Endometrial microvascular endothelial cells (primary cell): ENCODE measurements around the gene PKNOX2. TPM values are rescaled to one million over a fixed set of nuclear protein-coding genes. Genes with fewer than 3 reads are reported as not detected.
"Not testable (repeated sequence)": the region's sequence is repeated elsewhere in the genome, so short reads cannot be mapped to it uniquely, and the experiment has no call there.

Source experiments
- in situ Hi-C: cut with HindIII; loops from 2 replicates; pipeline ENCODE4 v1.10.0; 2017; ENCODE audit warnings: low sequenced_read_pairs, low pct_unique_long_range_greater_than_20kb; ENCODE audit errors: inconsistent ontology term
- total RNA-seq: library from RNA; depleted of rRNA; stranded (reverse); fragments of >200 nt; gene quantifications from one replicate; pipeline ENCODE4 v1.2.3, GENCODE V29; 2015; ENCODE audit errors: inconsistent ontology term

PKNOX2 gene
- total RNA-seq, 1 donor from 2014 or later: not detected

GRCh38 chr11:125192717-125193415, 28.3 kb downstream of the PKNOX2 start:
- in situ Hi-C loops: loop anchor here (10.0 kb wide), 1 partner anchor 212 kb away; no protein-coding TSS in a partner anchor

- in situ Hi-C loops: loop anchor here (10.0 kb wide), 1 partner anchor 211 kb away; no protein-coding TSS in a partner anchor
Measured at GRCh38 chr11:125193416-125193726, 28.8 kb downstream of the PKNOX2 start.

DNA sequence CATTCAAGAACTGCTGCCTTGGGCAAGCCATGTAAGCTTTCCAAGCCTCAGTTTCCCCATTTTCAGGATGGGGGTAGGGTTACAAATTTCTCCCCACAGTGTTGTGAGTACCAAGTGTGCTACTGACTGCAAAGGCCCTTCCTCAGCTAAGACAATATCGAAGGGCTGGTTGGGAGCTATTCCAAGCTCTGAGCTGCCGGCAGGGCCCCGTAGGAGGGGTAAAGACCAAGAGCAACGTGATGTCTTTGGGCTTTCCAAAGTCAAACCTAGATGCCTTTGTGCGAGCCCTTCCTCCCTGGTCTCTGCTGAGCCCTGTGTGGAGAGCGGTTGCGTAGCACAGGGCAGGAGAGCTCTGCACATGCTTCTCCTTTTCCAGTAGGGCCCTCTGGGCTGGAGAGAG, 29.3 kb downstream of the PKNOX2 start:
- in situ Hi-C loops: loop anchor here (10.0 kb wide), 1 partner anchor 211 kb away; no protein-coding TSS in a partner anchor

DNA sequence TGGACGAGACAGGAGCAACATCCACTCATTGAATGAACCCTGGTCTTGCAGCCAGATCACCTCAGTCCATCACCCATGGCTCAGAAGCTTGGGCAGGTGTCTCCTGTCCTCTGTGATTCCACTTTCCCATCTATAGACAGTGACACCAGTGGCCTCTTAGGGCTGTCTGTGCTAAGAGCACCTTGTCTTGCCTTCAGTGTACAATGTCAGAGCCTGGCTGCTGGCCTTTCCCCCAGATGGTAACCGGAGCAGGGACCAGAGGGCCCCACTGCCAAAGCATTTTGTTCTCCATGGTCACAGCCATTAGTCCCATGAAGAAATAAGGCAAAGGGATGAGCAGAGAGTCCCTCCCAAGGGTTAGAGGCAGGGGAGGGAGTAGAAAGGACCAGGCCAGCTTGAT, 35.4 kb downstream of the PKNOX2 start:
- in situ Hi-C loops: loop anchor here (10.0 kb wide), 1 partner anchor 205 kb away; no protein-coding TSS in a partner anchor

DNA sequence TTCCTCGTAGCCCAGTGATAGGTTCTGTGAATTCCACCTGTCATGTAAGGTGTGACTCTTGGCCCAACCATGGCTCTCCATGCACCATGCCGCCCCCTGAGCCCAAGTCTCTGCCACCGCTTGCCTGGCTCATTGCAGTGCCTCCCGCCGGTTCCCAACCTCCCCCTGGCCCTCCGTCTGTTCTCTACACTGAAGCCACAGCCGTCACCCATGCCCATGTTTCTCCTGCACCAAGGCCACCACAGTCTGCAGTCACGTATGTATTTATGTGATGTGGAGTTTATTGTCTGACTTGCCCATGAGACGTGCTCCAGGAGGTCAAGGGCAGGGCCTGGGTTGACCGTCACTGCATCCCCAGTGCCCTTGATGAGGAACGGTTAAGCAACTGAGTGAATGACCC, 35.9 kb downstream of the PKNOX2 start:
- in situ Hi-C loops: no loop called here

- in situ Hi-C loops: no loop called here
Measured at GRCh38 chr11:125201525-125202141, 37.1 kb downstream of the PKNOX2 start.

DNA sequence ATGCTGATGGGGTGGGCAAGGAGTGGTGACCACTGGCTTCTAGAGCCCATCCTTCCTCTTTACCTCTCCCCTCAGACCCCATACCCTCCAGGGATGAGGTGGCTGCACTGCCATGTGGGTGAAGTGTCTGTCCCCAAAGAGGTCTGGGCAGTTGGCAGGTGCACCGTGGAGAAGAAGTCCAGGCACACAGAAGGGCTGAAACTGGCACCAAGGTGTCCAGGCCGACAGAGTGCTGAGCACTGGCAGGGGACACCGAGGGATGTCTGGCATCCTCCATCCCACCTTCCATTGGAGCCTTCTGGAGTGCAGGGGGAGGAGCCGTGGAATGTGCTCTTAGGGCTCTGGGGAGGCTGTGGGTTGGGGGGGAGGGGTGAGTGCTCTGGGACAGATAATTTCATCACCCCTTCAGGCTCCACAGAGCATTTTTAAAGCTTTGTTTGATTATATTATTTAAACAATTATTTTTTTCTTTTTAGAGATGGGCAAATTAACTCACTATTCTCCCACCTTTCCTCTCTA, 37.9 kb downstream of the PKNOX2 start:
- in situ Hi-C loops: no loop called here

GRCh38 chr11:125202977-125203376, 38.4 kb downstream of the PKNOX2 start:
- in situ Hi-C loops: no loop called here

DNA sequence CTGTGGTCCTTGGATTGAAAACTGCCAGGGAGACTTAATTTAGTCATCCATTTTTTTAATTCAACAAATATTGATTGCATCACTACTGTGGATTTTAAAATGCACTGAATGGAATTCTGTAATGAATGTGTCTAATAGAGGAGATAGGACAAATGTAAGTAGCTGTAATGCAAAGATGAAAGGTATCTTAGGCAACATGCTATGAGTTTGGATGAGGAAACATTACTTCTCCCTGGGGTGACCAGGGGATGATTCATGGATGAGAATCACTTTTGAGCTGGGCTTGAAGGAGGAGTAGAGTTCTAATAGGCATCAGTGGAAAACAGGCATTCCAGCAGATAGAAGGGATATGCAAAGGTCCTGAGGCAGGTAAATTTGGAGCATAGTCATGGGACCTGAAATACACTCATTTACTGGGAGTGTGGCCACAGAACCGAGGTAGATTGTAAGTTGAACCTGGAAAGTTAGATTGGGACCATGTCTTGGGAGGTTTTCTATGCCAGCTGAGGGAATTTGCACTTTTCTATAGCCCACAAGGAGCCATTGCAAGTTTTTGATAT, 43.4 kb downstream of the PKNOX2 start:
- in situ Hi-C loops: no loop called here

DNA sequence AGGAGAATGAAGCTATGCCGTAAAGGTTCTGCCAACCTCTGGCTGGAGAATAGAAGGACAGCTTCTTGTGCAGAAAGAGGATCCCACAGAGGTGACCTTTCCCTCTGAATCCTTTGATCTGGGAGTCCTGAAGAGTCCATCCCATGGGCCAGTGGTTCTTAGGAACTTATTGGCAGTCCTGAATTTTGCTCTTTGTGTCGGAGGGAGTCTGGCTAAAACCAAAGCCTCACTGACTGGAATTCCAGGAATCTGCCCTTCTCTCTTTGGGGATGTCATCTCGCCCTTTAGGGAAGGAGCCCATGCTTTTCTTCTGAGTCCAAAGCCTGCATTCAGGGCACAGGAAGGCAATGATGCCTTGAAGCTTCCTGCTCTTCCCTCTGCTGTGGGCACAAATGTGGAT, 45.5 kb downstream of the PKNOX2 start:
- in situ Hi-C loops: no loop called here

DNA sequence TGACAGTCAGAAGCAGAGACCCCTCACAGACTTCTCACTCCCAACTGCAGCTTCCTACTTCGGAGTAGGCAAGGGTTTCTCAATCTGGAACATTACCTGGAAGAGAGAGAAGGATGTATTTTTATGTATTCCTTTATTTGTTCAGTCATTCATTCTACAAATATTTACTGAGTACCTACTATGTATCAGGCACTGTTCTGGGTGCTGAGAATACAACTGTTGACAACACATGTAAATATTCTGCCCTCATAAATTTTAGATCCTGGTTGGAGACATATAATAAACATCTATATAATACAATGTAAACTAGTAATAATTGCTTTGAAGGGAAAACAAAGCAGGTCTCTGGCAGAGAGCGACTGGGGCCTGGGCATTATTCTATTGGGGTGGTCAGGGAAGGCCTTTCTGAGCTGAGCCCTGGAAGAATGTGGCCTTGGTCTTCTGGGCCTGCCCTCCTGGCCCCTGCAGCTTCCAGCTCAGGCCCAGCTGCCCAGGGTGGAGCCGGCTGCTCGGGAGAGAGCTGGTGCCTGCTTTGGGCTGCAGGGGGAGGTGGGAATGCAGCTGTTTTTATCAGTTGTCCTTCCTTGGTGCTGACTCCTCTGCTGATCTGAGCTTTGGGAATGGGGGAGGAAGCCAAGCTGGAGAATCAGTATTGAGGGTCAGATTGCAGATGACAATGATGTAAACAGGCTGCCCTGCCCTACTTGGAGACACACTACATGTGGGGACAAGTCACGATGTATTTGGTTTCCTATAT, 46.8 kb downstream of the PKNOX2 start:
- in situ Hi-C loops: no loop called here

- in situ Hi-C loops: no loop called here
Measured at GRCh38 chr11:125211948-125212340, 47.4 kb downstream of the PKNOX2 start.

DNA sequence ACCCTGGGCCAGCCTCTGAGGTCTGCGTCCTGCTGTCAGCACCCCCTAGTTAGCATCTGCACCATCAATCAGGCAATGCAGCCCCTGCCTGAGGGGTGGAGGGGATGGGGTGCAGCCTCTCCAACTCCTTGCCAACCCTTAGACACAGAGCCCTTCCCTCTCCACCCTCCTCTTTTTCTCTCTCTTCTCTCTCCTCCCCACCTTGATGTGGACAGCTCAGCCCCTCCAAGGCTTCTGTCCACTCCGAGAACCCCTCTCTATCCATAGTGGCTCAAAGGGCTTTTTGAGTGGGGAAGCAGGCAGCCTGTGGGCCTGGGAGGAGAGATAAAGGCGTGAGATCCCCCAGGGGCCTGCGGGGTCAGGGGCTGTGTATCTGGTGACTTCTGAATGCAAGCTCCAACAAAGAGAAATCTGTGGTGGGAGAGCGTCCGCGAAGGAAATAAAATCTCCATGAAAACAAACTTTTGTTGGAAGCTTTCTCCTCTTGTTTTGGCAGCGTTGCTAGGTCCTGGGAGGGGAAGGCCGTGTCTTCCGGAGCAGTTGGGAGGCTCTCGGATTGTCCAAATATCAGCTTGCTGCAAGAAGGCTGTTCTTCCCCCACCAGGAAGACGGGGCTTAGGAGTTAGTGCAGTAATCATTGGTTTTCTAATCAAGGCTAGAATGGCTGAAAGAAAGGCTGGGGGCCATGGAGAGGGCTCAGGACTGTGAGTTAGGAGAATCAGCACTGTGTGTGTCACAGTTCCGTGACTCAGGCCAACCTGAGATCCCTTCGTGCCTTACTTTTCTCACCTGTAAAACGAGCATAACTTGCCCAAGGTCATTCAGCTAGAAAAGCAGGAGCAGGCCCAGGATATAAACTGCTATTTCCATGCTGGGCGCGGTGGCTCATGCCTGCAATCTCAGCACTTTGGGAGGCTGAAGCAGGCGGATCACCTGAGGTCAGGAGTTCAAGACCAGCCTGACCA, 50.3 kb downstream of the PKNOX2 start:
- in situ Hi-C loops: no loop called here

DNA sequence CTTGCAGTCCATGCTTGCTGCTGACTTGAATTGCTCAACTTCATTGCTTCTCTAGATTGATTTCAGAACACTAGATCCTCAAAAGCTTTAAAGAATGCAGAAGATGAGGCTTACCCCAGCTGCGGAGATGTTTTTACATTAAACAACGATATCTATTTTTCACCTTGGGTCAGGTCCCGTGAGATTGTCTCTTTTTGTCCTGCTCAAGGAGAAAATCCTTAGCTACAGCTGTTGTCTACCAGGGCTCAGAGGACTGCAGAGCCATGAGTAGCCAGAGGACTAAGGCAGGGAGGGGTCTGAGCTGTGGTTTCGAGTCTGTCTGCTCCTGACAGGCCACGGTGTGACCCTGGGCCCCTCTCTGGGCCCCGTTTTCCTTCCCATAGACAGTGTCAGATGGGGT, 51.4 kb downstream of the PKNOX2 start:
- in situ Hi-C loops: no loop called here

GRCh38 chr11:125218336-125218735, 53.8 kb downstream of the PKNOX2 start:
- in situ Hi-C loops: no loop called here

- in situ Hi-C loops: no loop called here
Measured at GRCh38 chr11:125221461-125221860, 56.9 kb downstream of the PKNOX2 start.

- in situ Hi-C loops: no loop called here
Measured at GRCh38 chr11:125222494-125222893, 57.9 kb downstream of the PKNOX2 start.

GRCh38 chr11:125223161-125223560, 58.6 kb downstream of the PKNOX2 start:
- in situ Hi-C loops: not testable (repeated sequence)
